BLaER1 treated with 17β-estradiol and CSF1 and Interleukin-3, amounts not matched to agents 10 nM and 100 nM (cell line): ENCODE measurements around the gene FAM114A1.

Experiments used
- H3K27ac ChIP-seq, 11 experiments: shearing (Covaris generic); formaldehyde crosslinking; 2 replicates each; pipeline ENCODE4 v1.8.1; 2022
- H3K27me3 ChIP-seq, 11 experiments: shearing (Covaris generic); formaldehyde crosslinking; 2 replicates each; pipeline ENCODE4 v1.8.1; 2022
- H3K36me3 ChIP-seq, 11 experiments: shearing (Covaris generic); formaldehyde crosslinking; 2 replicates each; pipeline ENCODE4 v1.8.1; 2022
- H3K4me1 ChIP-seq, 10 experiments: shearing (Covaris generic); formaldehyde crosslinking; 2 replicates each; pipeline ENCODE4 v1.8.1; 2022
- H3K4me2 ChIP-seq, 11 experiments: shearing (Covaris generic); formaldehyde crosslinking; 2 replicates each; pipeline ENCODE4 v1.8.1; 2022
- H3K4me3 ChIP-seq, 10 experiments: shearing (Covaris generic); formaldehyde crosslinking; 2 replicates each; pipeline ENCODE4 v1.8.1; 2022
- H3K9ac ChIP-seq, 11 experiments: shearing (Covaris generic); formaldehyde crosslinking; 2 replicates each; pipeline ENCODE4 v1.8.1; 2022
- H3K9me3 ChIP-seq, 11 experiments: shearing (Covaris generic); formaldehyde crosslinking; replicated peaks in 1 of 11; 2 replicates each; pipeline ENCODE4 v1.8.1; 2022
- H4K20me1 ChIP-seq, 11 experiments: shearing (Covaris generic); formaldehyde crosslinking; 2 replicates each; pipeline ENCODE4 v1.8.1; 2022
- Cebpa-rat ChIP-seq, 11 experiments: shearing (Covaris generic); IDR thresholded peaks; 2 replicates each; pipeline ENCODE4 v1.8.1; 2022

Gene FAM114A1

GRCh38 chr4:38831653-38832052 is 36.0 kb upstream of the FAM114A1 start:
- peaks cover 0 to 18% (median 0%) of the 10 kb centered on the region in 11 experiments; a peak in 5 of 22 replicates for H3K27me3 ChIP-seq
- no peak overlapping the region for H3K27ac ChIP-seq
- H3K36me3 ChIP-seq, result peaks cover 0 to 86% (median 0%) of the 10 kb centered on the region in 11 experiments; a peak in 8 of 22 replicates
- TF ChIP-seq Cebpa-rat (IDR thresholded peaks at IDR 0.05), result no peak
- H3K4me3 ChIP-seq, result no peak overlapping the region
- no peak overlapping the region for H3K4me2 ChIP-seq
- no peak overlapping the region for H3K9ac ChIP-seq
- H4K20me1 ChIP-seq, result peaks cover 0 to 39% (median 0%) of the 10 kb centered on the region in 11 experiments; a peak in 4 of 22 replicates
- peaks cover 25 to 61% (median 43%) of the 10 kb centered on the region in 11 experiments for H3K9me3 ChIP-seq
- peaks cover 0 to 12% (median 0%) of the 10 kb centered on the region in 10 experiments; a peak in 4 of 20 replicates for H3K4me1 ChIP-seq

GRCh38 chr4:38832206-38832605 is 35.4 kb upstream of the FAM114A1 start:
- H3K36me3 ChIP-seq, result peaks cover 0 to 80% (median 0%) of the 10 kb centered on the region in 11 experiments; a peak in 8 of 22 replicates
- H3K9me3 ChIP-seq, result peaks cover 30 to 62% (median 48%) of the 10 kb centered on the region in 11 experiments
- no peak overlapping the region for H3K27ac ChIP-seq
- peaks cover 0 to 15% (median 0%) of the 10 kb centered on the region in 10 experiments; a peak in 8 of 20 replicates for H3K4me1 ChIP-seq
- no peak overlapping the region for H3K9ac ChIP-seq
- no peak overlapping the region for H3K4me3 ChIP-seq
- peak overlapping the region in 2 of 11 experiments; percentile 35 to 54; a peak in 4 of 22 replicates for H3K4me2 ChIP-seq
- H4K20me1 ChIP-seq, result peaks cover 0 to 41% (median 0%) of the 10 kb centered on the region in 11 experiments; a peak in 4 of 22 replicates
- H3K27me3 ChIP-seq, result peaks cover 0 to 18% (median 0%) of the 10 kb centered on the region in 11 experiments; a peak in 5 of 22 replicates
- no peak for TF ChIP-seq Cebpa-rat (IDR thresholded peaks at IDR 0.05)

GRCh38 chr4:38832624-38833528 is 34.7 kb upstream of the FAM114A1 start:
- Histone ChIP-seq H3K4me2 (peak overlapping the region in 2 of 11 experiments; percentile 35 to 54; a peak in 4 of 22 replicates), H3K27ac (no peak overlapping the region), H3K9ac (no peak overlapping the region), H4K20me1 (peaks cover 0 to 47% (median 0%) of the 10 kb centered on the region in 11 experiments; a peak in 4 of 22 replicates), H3K4me1 (peaks cover 0 to 21% (median 6%) of the 10 kb centered on the region in 10 experiments; a peak in 10 of 20 replicates), H3K36me3 (peaks cover 0 to 74% (median 0%) of the 10 kb centered on the region in 11 experiments; a peak in 8 of 22 replicates), H3K9me3 (peaks cover 36 to 61% (median 49%) of the 10 kb centered on the region in 11 experiments), H3K27me3 (peaks cover 0 to 18% (median 0%) of the 10 kb centered on the region in 11 experiments; a peak in 5 of 22 replicates), H3K4me3 (no peak overlapping the region)
- TF ChIP-seq Cebpa-rat (IDR thresholded peaks at IDR 0.05), result no peak

- Histone ChIP-seq H4K20me1 (peaks cover 0 to 50% (median 0%) of the 10 kb centered on the region in 11 experiments; a peak in 4 of 22 replicates), H3K27me3 (peaks cover 0 to 21% (median 0%) of the 10 kb centered on the region in 11 experiments; a peak in 5 of 22 replicates), H3K9me3 (peaks cover 36 to 70% (median 52%) of the 10 kb centered on the region in 11 experiments), H3K27ac (no peak overlapping the region), H3K36me3 (peaks cover 0 to 60% (median 0%) of the 10 kb centered on the region in 11 experiments; a peak in 8 of 22 replicates), H3K4me2 (no peak overlapping the region), H3K4me3 (no peak overlapping the region), H3K4me1 (peaks cover 5 to 29% (median 13%) of the 10 kb centered on the region in 10 experiments; a peak in 14 of 20 replicates), H3K9ac (no peak overlapping the region)
- TF ChIP-seq Cebpa-rat (IDR thresholded peaks at IDR 0.05), result no peak
These were observed 33.0 kb upstream of the FAM114A1 start for GRCh38 chr4:38834570-38834969.

GRCh38 chr4:38837334-38837733 is 30.3 kb upstream of the FAM114A1 start:
- Histone ChIP-seq H4K20me1 (peaks cover 0 to 43% (median 0%) of the 10 kb centered on the region in 11 experiments; a peak in 4 of 22 replicates), H3K27me3 (peaks cover 0 to 43% (median 0%) of the 10 kb centered on the region in 11 experiments; a peak in 5 of 22 replicates), H3K4me2 (peak overlapping the region in 7 of 11 experiments; percentile 1 to 80 (median 38); a peak in 8 of 22 replicates), H3K9me3 (peaks cover 33 to 72% (median 52%) of the 10 kb centered on the region in 11 experiments), H3K27ac (no peak overlapping the region), H3K9ac (no peak overlapping the region), H3K4me3 (no peak overlapping the region), H3K36me3 (peaks cover 0 to 62% (median 0%) of the 10 kb centered on the region in 11 experiments; a peak in 8 of 22 replicates), H3K4me1 (peaks cover 5 to 28% (median 13%) of the 10 kb centered on the region in 10 experiments; a peak in 14 of 20 replicates)
- no peak for TF ChIP-seq Cebpa-rat (IDR thresholded peaks at IDR 0.05)

- H3K9me3 ChIP-seq, result peaks cover 28 to 71% (median 47%) of the 10 kb centered on the region in 11 experiments
- H4K20me1 ChIP-seq, result peaks cover 0 to 43% (median 0%) of the 10 kb centered on the region in 11 experiments; a peak in 4 of 22 replicates
- H3K4me3 ChIP-seq, result no peak overlapping the region
- H3K9ac ChIP-seq, result no peak overlapping the region
- H3K4me1 ChIP-seq, result peaks cover 5 to 23% (median 13%) of the 10 kb centered on the region in 10 experiments; a peak in 14 of 20 replicates
- peak overlapping the region in 8 of 11 experiments; percentile 1 to 80 (median 35); a peak in 11 of 22 replicates for H3K4me2 ChIP-seq
- no peak overlapping the region for H3K27ac ChIP-seq
- H3K27me3 ChIP-seq, result peaks cover 0 to 46% (median 0%) of the 10 kb centered on the region in 11 experiments; a peak in 5 of 22 replicates
- H3K36me3 ChIP-seq, result peaks cover 0 to 62% (median 0%) of the 10 kb centered on the region in 11 experiments; a peak in 8 of 22 replicates
- TF ChIP-seq Cebpa-rat (IDR thresholded peaks at IDR 0.05), result no peak
These were observed 29.8 kb upstream of the FAM114A1 start for GRCh38 chr4:38837849-38838248.

- Histone ChIP-seq H3K9ac (no peak overlapping the region), H3K4me1 (peaks cover 5 to 10% (median 6%) of the 10 kb centered on the region in 10 experiments; a peak in 14 of 20 replicates), H3K27me3 (peaks cover 0 to 40% (median 0%) of the 10 kb centered on the region in 11 experiments; a peak in 3 of 22 replicates), H3K4me3 (no peak overlapping the region), H3K4me2 (no peak overlapping the region), H3K27ac (no peak overlapping the region), H3K9me3 (peaks cover 21 to 48% (median 33%) of the 10 kb centered on the region in 11 experiments), H4K20me1 (peaks cover 0 to 42% (median 0%) of the 10 kb centered on the region in 11 experiments; a peak in 4 of 22 replicates), H3K36me3 (peaks cover 0 to 72% (median 0%) of the 10 kb centered on the region in 11 experiments; a peak in 7 of 22 replicates)
- TF ChIP-seq Cebpa-rat (IDR thresholded peaks at IDR 0.05), result no peak
These were observed 24.6 kb upstream of the FAM114A1 start for GRCh38 chr4:38842994-38843393.

GRCh38 chr4:38846015-38846414 is 21.6 kb upstream of the FAM114A1 start:
- H3K27me3 ChIP-seq, result peaks cover 0 to 25% (median 0%) of the 10 kb centered on the region in 11 experiments; a peak in 3 of 22 replicates
- no peak for TF ChIP-seq Cebpa-rat (IDR thresholded peaks at IDR 0.05)
- no peak overlapping the region for H3K4me3 ChIP-seq
- no peaks in the 10 kb centered on the region for H3K4me1 ChIP-seq
- H3K9me3 ChIP-seq, result peaks cover 29 to 60% (median 37%) of the 10 kb centered on the region in 11 experiments
- H4K20me1 ChIP-seq, result peaks cover 0 to 31% (median 0%) of the 10 kb centered on the region in 11 experiments; a peak in 4 of 22 replicates
- no peak overlapping the region for H3K4me2 ChIP-seq
- H3K27ac ChIP-seq, result no peak overlapping the region
- H3K9ac ChIP-seq, result no peak overlapping the region
- peaks cover 0 to 62% (median 0%) of the 10 kb centered on the region in 11 experiments; a peak in 7 of 22 replicates for H3K36me3 ChIP-seq
